Natural killer cell (primary cell): ENCODE measurements around the gene ADNP2. TPM values are rescaled to one million over a fixed set of nuclear protein-coding genes. Genes with fewer than 3 reads are reported as not detected.

Source experiments
- ATAC-seq, 3 donors: fragments of 150-1000 bp in 2 of 3; fragments of 200-7000 bp in 1 of 3; cut with Tn5 transposase; 1 replicate in 1 of 3; 2 replicates in 2 of 3; pipeline ENCODE4 v1.10.0; 2021; ENCODE audit warnings: mild to moderate bottlenecking in 2 of 3, moderate library complexity in 2 of 3
- DNase-seq, 2 donors: peaks; one replicate each; pipeline versions ENCODE4 v3.0.0 to v3.0.0-alpha.2; 2013 to 2021; ENCODE audit warnings: mixed read lengths in 1 of 2
- H3K27ac ChIP-seq: one replicate; pipeline ENCODE4 v1.5.1; 2013; ENCODE audit warnings: mild to moderate bottlenecking, low read length
- H3K27me3 ChIP-seq: one replicate; pipeline ENCODE4 v1.6.1; 2013; ENCODE audit warnings: low read length; ENCODE audit not compliant: control insufficient read depth, insufficient read depth
- H3K36me3 ChIP-seq: one replicate; pipeline ENCODE4 v1.6.1; 2013; ENCODE audit warnings: low read length; ENCODE audit not compliant: control insufficient read depth, insufficient read depth
- H3K4me1 ChIP-seq: one replicate; pipeline ENCODE4 v1.6.1; 2013; ENCODE audit warnings: low read length; ENCODE audit not compliant: control insufficient read depth, insufficient read depth
- H3K4me3 ChIP-seq: one replicate; pipeline ENCODE4 v1.5.1; 2013; ENCODE audit warnings: low read length
- H3K9me3 ChIP-seq: one replicate; pipeline ENCODE4 v1.6.1; 2013; ENCODE audit warnings: low read length; ENCODE audit not compliant: control insufficient read depth, insufficient read depth
- H3K27ac Mint-ChIP-seq, 2 donors: one replicate each; pipeline ENCODE4 v1.8.0; 2022; ENCODE audit warnings: mild to moderate bottlenecking in 2 of 2, mixed read lengths in 2 of 2, moderate library complexity in 1 of 2
- H3K27me3 Mint-ChIP-seq, 2 donors: one replicate each; pipeline ENCODE4 v1.8.0; 2022; ENCODE audit warnings: low read depth in 2 of 2, mixed read lengths in 2 of 2
- H3K36me3 Mint-ChIP-seq: one replicate; pipeline ENCODE4 v1.8.0; 2022; ENCODE audit warnings: mixed read lengths
- H3K4me1 Mint-ChIP-seq, 2 donors: one replicate each; pipeline ENCODE4 v1.8.0; 2022; ENCODE audit warnings: mixed read lengths in 2 of 2
- H3K4me3 Mint-ChIP-seq: one replicate; pipeline ENCODE4 v1.8.0; 2022; ENCODE audit warnings: mild to moderate bottlenecking, moderate library complexity, mixed read lengths
- H3K9me3 Mint-ChIP-seq, 2 donors: one replicate each; pipeline ENCODE4 v1.8.0; 2022; ENCODE audit warnings: mixed read lengths in 2 of 2
- WGBS: methylation state at CpG from one replicate; pipeline ENCODE4 v1.1.7; 2013; ENCODE audit warnings: missing lambda C conversion rate; ENCODE audit not compliant: insufficient coverage; 5-methylcytosine and 5-hydroxymethylcytosine counted together
- intact Hi-C: fragments of 100-400 bp; cut with micrococcal nuclease; formaldehyde crosslinking; loops from one replicate; pipeline ENCODE4 v1.14.2; 2022
- total RNA-seq, 4 donors: library from RNA; stranded (reverse); fragments of 120-200 nt in 1 of 4; gene quantifications; one replicate each; pipeline versions ENCODE4 v1.2.3 to v1.2.4, GENCODE V29; 2013 to 2022
- TF ChIP-seq, protein P1 (sequence below): fragments of 200-600 bp; IDR thresholded peaks from one replicate; pipeline ENCODE4 v1.8.0; 2022; ENCODE audit warnings: antibody characterized with exemption

The ADNP2 gene
- total RNA-seq, 3 donors from 2014 or later (not counting 1 experiment from before 2014, with no cell fraction given), result 31.2 to 39.2 (median 31.4) TPM

DNA sequence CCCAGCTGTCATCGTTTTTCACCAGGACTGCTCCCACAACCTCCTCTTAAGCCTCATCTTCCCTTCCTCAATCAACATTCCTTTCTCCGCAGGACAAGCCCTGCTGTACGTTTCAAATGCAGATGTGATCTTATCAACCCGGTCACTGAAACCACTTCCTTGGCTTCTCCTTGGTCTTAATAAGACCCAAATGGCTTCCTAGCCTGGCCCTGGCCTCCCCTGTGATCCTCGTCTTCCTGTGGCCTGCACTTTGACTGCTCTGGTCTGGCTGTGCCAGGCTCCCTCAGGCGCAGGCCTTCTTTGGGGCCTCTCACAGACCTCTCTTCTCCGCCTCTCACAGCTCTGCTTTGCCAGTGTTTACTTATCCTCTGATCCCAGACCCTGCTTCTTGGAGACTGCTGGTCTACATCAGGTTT lies 4.7 kb upstream of the ADNP2 start:
- intact Hi-C loops, result no loop called here
- DNase-seq (no peak), ATAC-seq (no peak)
- Mint-ChIP-seq H3K36me3 (no peaks in the 10 kb centered on the region), H3K27me3 (peaks cover 0 to 3% of the 10 kb centered on the region in 2 donors), H3K4me1 (no peaks in the 10 kb centered on the region), H3K27ac (peak overlapping the region in 1 of 2 donors; percentile 8), H3K4me3 (no peak overlapping the region), H3K9me3 (no peaks in the 10 kb centered on the region)
- TF ChIP-seq, protein P1, sequence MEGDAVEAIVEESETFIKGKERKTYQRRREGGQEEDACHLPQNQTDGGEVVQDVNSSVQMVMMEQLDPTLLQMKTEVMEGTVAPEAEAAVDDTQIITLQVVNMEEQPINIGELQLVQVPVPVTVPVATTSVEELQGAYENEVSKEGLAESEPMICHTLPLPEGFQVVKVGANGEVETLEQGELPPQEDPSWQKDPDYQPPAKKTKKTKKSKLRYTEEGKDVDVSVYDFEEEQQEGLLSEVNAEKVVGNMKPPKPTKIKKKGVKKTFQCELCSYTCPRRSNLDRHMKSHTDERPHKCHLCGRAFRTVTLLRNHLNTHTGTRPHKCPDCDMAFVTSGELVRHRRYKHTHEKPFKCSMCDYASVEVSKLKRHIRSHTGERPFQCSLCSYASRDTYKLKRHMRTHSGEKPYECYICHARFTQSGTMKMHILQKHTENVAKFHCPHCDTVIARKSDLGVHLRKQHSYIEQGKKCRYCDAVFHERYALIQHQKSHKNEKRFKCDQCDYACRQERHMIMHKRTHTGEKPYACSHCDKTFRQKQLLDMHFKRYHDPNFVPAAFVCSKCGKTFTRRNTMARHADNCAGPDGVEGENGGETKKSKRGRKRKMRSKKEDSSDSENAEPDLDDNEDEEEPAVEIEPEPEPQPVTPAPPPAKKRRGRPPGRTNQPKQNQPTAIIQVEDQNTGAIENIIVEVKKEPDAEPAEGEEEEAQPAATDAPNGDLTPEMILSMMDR, result no peak
- Histone ChIP-seq H3K4me1 (peaks cover 6% of the 10 kb centered on the region), H3K9me3 (peaks cover 7% of the 10 kb centered on the region), H3K4me3 (no peak overlapping the region), H3K27me3 (no peaks in the 10 kb centered on the region), H3K27ac (no peak overlapping the region), H3K36me3 (no peaks in the 10 kb centered on the region)
- WGBS, result 63% methylated on average over 7 of the region's 7 CpGs

DNA sequence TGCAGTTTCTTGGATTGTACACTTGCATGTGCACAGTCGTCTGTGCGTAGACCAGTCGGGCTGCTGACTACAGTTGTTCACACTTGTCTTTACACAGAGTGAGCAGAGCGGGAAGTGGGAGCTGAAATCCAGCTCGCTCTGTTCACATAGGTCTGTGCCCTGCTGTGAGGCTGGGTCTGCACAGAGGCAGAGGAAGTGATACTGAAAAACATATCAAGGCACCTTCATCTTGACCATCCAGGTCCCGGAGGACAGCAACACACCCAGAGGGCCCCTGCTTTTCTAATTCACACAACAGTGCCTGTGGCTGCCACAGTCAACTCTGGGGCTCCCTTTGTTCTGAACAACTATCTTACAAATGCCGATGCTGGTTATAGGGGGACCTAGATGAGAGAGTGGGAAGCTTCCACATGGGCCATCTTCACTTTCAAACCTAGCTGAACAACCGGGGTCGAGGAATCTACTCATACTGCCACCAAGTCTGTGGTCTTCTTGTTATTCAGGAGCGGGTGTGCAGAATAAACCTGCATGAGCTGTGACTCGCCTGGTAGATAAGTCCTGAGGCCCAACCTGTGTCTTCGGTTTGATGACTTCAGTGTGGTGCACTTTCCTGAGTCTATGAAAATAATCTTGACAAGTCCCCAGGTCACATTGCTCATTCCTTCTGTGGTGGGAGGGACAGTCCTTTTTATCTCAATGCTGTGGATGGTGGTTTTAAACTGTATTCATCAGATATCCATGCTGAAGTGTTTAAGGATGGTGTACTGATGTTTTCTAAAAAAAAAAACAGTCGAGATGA lies 3.5 kb upstream of the ADNP2 start:
- no peaks in the 10 kb centered on the region for H3K9me3 Mint-ChIP-seq
- peaks cover 0 to 3% of the 10 kb centered on the region in 2 donors for H3K27me3 Mint-ChIP-seq
- H3K9me3 ChIP-seq, result peaks cover 7% of the 10 kb centered on the region
- no peak for ATAC-seq
- no peak overlapping the region for H3K27ac ChIP-seq
- 71% methylated on average over 12 of the region's 13 CpGs for WGBS
- no peaks in the 10 kb centered on the region for H3K36me3 Mint-ChIP-seq
- no peaks in the 10 kb centered on the region for H3K36me3 ChIP-seq
- TF ChIP-seq, protein P1, result no peak
- H3K4me3 ChIP-seq, result no peak overlapping the region
- intact Hi-C loops, result loop anchor here (5.0 kb wide), 1 partner anchor 73 kb away; the partner anchor contains the start of gene RBFA
- DNase-seq, result peak in 1 of 2 donors; percentile 24
- peaks cover 15% of the 10 kb centered on the region for H3K4me1 ChIP-seq
- no peaks in the 10 kb centered on the region for H3K27me3 ChIP-seq
- no peak overlapping the region for H3K4me3 Mint-ChIP-seq
- peak overlapping the region; percentile 3 to 49 for H3K27ac Mint-ChIP-seq
- H3K4me1 Mint-ChIP-seq, result peaks cover 8% of the 10 kb centered on the region in 2 donors

DNA sequence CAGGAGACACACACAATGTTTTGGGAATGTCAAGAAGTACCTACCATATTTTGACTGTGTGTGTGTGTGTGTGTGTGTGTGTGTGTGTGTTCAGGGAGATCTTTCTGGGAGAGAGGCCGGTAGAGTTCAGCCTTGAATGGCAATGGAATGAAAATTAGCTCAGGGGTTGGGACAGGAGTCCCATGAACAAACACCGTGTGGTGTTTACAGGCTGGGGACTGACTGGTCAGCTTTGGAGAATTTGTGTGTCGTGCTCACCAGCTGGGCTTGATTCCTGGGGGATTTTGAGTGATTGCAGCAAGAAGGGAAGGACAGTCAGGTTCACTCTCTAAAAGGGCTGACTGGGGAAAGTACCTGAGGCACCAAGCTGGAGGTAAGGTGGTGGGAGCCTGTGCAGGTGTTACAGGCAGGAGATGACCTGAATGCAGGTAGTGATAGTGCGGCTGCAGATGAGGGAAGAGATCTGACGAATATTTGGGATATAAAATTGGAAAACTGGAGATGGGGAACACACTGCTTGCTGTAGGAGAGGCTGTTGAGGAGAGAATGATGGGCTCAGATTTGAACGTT lies 2.5 kb upstream of the ADNP2 start:
- WGBS, result 83% methylated on average over 6 of the region's 6 CpGs
- H3K9me3 ChIP-seq, result peaks cover 7% of the 10 kb centered on the region
- H3K27ac ChIP-seq, result no peak overlapping the region
- peaks cover 0 to 3% of the 10 kb centered on the region in 2 donors for H3K27me3 Mint-ChIP-seq
- H3K4me1 Mint-ChIP-seq, result peaks cover 11% of the 10 kb centered on the region in 2 donors
- ATAC-seq (no peak), DNase-seq (peak in 1 of 2 donors; percentile 23)
- no peaks in the 10 kb centered on the region for H3K36me3 ChIP-seq
- H3K4me1 ChIP-seq, result peaks cover 17% of the 10 kb centered on the region
- peak overlapping the region; percentile 1 for H3K4me3 Mint-ChIP-seq
- no peaks in the 10 kb centered on the region for H3K27me3 ChIP-seq
- TF ChIP-seq, protein P1, result no peak
- intact Hi-C loops, result loop anchor here (5.0 kb wide), 1 partner anchor 74 kb away; the partner anchor contains the start of gene RBFA
- no peaks in the 10 kb centered on the region for H3K9me3 Mint-ChIP-seq
- peak overlapping the region; percentile 3 to 49 for H3K27ac Mint-ChIP-seq
- no peak overlapping the region for H3K4me3 ChIP-seq
- H3K36me3 Mint-ChIP-seq, result no peaks in the 10 kb centered on the region
